Activated naive CD4-positive, alpha-beta T cell treated with anti-CD3 and anti-CD28 coated beads, Interleukin-2, amount 50 U/mL, for 72 hours (primary cell): ENCODE measurements around the gene MVK. TPM values are rescaled to one million over a fixed set of nuclear protein-coding genes. Genes with fewer than 3 reads are reported as not detected.

Experiments used
- ATAC-seq, 2 donors: fragments of 150-1000 bp; cut with Tn5 transposase; 2 replicates each; pipeline ENCODE4 v1.10.0; 2021; ENCODE audit warnings: mild to moderate bottlenecking in 2 of 2, moderate library complexity in 2 of 2
- DNase-seq, 2 donors: peaks; one replicate each; pipeline ENCODE4 v3.0.0; 2021 to 2022; ENCODE audit warnings: low spot score in 2 of 2
- H3K27ac Mint-ChIP-seq, 2 donors: one replicate each; pipeline ENCODE4 v1.8.0; 2022; ENCODE audit warnings: mild to moderate bottlenecking in 2 of 2, mixed read lengths in 2 of 2
- H3K36me3 Mint-ChIP-seq, 2 donors: one replicate each; pipeline ENCODE4 v1.8.0; 2022; ENCODE audit warnings: mixed read lengths in 2 of 2
- H3K9me3 Mint-ChIP-seq, 2 donors: one replicate each; pipeline ENCODE4 v1.8.0; 2022; ENCODE audit warnings: mixed read lengths in 2 of 2
- total RNA-seq, 2 donors: library from RNA; stranded (reverse); gene quantifications; one replicate each; pipeline ENCODE4 v1.2.3, GENCODE V29; 2022

The MVK gene
- total RNA-seq, 2 donors from 2014 or later, result 13.3 to 20.7 TPM

GRCh38 chr12:109606320-109607028 is 32.9 kb downstream of the MVK start:
- no peak overlapping the region for H3K27ac Mint-ChIP-seq
- no peak for ATAC-seq

DNA sequence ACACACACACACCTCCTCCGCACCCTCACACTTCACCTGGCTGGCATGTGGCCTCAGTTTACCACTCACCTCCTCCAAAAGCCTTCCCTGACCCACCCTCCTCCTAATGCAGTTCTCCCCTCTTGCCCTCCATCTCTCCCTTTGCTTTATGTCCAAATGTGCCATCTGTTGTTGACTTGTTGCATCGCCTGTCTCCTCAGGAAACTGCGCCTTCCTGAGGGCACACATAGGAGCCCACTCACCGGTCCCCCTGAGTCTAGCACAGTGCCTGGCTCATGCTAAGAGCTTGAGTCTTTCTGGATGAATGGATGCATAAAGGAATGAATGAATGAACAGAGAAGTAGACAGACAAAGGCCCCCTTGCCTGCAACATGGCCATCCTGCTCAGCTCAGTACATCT is 34.0 kb downstream of the MVK start:
- DNase-seq (no peak), ATAC-seq (no peak)
- Mint-ChIP-seq H3K27ac (no peak overlapping the region), H3K36me3 (no peaks in the 10 kb centered on the region), H3K9me3 (no peaks in the 10 kb centered on the region)

More at GRCh38 chr12:109606320-109607028, 32.9 kb downstream of the MVK start:
- Mint-ChIP-seq H3K36me3 (no peaks in the 10 kb centered on the region), H3K9me3 (no peaks in the 10 kb centered on the region)
- no peak for DNase-seq

- Mint-ChIP-seq H3K9me3 (no peaks in the 10 kb centered on the region), H3K36me3 (no peaks in the 10 kb centered on the region), H3K27ac (no peak overlapping the region)
- no peak for ATAC-seq
- DNase-seq, result no peak
Measured at GRCh38 chr12:109608270-109608669, 34.7 kb downstream of the MVK start.

DNA sequence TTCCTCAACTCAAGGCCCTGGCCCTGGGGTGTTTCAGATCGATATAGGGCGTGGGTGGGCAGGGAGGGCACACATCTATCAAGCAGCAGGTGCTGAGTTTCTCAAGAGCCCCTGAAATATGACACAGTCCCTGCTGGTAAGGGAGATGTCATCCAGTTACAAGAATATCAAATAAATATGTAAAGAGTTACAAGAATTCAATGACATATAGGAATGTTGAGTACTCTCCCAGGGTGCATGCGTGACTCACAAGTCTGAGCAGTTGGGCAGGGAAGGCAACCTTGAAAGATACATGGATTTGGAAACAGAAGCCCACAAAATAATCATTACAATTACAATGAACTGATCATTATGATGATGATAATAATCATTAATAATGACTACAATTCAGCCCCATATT is 35.2 kb downstream of the MVK start:
- ATAC-seq (no peak), DNase-seq (no peak)
- H3K36me3 Mint-ChIP-seq, result no peaks in the 10 kb centered on the region
- H3K27ac Mint-ChIP-seq, result no peak overlapping the region
- no peaks in the 10 kb centered on the region for H3K9me3 Mint-ChIP-seq

DNA sequence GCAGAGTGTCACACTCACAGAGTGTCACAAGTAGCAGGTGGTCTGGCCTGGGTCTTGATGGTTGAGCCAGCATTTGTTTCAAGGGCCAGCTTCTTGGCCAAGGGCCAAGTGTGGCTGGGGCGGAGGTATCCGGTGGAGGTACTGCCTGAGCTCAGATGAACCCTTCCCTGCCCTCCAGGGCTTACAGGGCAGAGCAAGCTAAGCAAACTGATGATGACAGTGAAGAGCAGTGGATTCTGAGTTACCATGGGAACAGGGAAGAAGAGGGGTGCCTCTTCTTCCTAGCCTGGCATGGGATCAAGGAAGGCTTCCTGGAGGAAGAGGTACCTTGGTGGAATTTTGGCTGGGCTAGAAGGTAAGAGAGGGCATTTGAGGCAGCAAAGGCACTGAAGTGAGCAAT is 35.7 kb downstream of the MVK start:
- DNase-seq (no peak), ATAC-seq (no peak)
- Mint-ChIP-seq H3K36me3 (no peaks in the 10 kb centered on the region), H3K9me3 (no peaks in the 10 kb centered on the region), H3K27ac (no peak overlapping the region)

DNA sequence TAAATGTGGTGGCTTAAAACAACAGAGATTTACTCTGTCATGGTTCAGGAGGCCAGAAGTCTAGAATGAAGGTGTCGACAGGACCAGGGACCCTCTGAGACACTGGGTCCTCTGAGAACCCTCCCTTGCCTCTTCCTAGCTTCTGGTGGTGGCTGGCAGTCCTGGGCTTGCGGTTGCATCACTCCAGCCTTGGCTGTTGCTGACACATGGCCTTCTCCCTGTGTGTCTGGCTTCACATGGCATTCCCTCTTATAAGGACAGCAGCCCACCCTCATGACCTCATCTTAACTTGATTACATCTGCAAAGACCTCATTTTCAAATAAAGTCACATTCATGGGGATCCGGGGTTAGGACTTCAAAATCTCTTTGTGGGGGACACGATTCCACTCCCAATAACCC is 36.9 kb downstream of the MVK start:
- H3K27ac Mint-ChIP-seq, result no peak overlapping the region
- no peaks in the 10 kb centered on the region for H3K36me3 Mint-ChIP-seq
- H3K9me3 Mint-ChIP-seq, result no peaks in the 10 kb centered on the region
- DNase-seq (no peak), ATAC-seq (no peak)

DNA sequence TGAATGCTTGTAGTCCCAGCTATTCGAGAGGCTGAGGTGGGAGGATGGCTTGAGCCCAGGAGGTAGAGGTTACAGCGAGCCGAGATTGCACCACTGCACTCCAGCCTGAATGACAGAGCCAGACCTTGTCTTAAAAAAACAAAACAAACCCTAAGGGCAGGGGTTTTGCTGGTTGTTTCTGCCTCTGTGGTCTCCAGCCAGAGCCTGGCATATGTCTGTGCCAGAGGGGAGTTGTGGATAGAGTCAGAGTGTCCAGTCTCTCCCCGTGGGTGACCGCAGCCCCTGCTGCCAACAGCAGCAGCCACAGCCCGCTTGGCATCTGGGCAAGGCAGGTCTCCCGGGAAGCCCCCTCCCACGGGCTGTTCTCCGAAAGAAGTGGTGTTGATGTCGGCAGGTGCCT is 37.6 kb downstream of the MVK start:
- DNase-seq (no peak), ATAC-seq (no peak)
- no peak overlapping the region for H3K27ac Mint-ChIP-seq
- no peaks in the 10 kb centered on the region for H3K9me3 Mint-ChIP-seq
- H3K36me3 Mint-ChIP-seq, result no peaks in the 10 kb centered on the region

DNA sequence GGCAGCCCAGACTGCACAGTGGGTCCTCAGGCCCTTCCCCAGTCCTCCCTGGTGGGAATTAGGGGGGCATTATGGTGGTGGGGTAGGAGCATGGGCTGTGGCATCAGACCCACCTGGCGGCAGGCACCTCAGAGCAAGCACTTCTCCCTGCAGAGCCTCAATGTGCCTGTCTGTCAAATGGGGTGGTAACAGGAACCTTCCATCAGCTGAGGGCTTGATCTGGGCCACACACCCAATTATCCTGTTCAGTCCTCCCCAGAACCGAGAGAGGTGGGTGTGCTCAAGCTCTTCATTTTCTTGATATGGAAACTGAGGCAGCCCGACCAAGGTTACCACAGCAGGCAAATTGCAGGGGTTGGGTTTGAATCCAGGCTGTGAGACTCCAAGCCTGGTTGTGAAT is 38.4 kb downstream of the MVK start:
- Mint-ChIP-seq H3K36me3 (no peaks in the 10 kb centered on the region), H3K27ac (no peak overlapping the region), H3K9me3 (no peaks in the 10 kb centered on the region)
- ATAC-seq, result no peak
- no peak for DNase-seq

DNA sequence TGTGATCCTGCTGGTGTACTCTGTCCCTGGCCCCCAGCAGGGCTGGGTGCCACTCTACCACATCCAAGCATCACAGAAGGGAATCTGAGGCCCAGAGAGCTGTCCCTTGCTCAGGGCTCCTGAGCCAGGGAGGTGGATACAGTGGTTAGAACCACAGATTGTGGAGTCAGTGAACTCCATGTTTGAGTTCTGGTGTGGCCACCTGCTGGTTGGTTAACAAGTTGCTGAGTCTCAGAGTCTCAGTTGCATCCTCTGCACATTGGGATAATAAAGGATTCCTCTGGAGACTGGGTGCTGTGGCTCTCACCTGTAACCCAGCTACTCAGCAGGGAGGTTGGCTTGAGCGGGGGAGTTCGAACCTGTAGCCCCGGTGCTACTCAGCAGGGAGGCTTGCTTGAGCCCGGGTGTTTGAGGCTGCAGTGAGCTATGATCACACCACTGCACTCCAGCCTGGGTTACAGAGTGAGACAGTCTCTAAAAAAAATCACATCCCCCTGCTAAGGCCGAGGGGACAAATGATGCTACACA is 39.4 kb downstream of the MVK start:
- no peak overlapping the region for H3K27ac Mint-ChIP-seq
- no peak for ATAC-seq
- no peak for DNase-seq
- no peaks in the 10 kb centered on the region for H3K36me3 Mint-ChIP-seq
- no peaks in the 10 kb centered on the region for H3K9me3 Mint-ChIP-seq

- no peaks in the 10 kb centered on the region for H3K36me3 Mint-ChIP-seq
- no peak for DNase-seq
- no peak for ATAC-seq
- no peak overlapping the region for H3K27ac Mint-ChIP-seq
- H3K9me3 Mint-ChIP-seq, result no peaks in the 10 kb centered on the region
Measured at GRCh38 chr12:109613649-109614455, 40.3 kb downstream of the MVK start.

DNA sequence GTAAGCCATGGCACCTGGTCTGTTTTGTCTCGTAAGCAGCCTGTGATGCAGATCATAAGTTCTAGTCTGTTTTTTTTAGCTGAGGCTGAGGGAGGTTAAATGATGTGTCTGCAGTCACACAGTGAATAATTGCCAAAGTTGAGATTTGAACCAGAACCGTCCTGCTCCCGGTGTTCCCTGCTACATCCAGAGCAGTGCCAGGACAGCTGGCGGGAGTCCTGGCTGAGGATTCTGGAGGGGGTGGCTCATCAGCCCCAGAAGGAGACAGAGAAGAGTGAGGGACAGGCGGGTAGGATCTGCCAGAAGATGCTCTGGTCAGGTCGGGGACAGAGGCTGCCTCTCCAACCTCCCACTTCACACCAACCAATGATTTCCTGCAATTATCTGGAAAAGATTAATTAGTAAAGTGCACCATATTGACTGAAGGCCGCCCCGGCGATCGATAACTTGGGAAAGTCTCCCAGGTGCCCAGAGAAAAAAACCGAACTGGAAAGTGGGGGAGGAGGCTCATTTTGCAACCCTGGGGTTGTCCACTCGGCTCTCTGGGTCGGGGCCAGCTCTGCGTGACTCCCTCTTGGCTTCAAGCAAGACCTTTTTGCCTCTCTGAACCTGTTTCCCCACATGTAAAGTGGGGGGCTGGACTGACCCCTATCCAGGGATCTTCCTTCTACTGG is 42.1 kb downstream of the MVK start:
- no peak for DNase-seq
- no peaks in the 10 kb centered on the region for H3K9me3 Mint-ChIP-seq
- no peaks in the 10 kb centered on the region for H3K36me3 Mint-ChIP-seq
- no peak overlapping the region for H3K27ac Mint-ChIP-seq
- ATAC-seq, result no peak

GRCh38 chr12:109617491-109617890 is 43.9 kb downstream of the MVK start:
- Mint-ChIP-seq H3K9me3 (no peaks in the 10 kb centered on the region), H3K36me3 (no peaks in the 10 kb centered on the region), H3K27ac (no peak overlapping the region)
- DNase-seq, result no peak
- no peak for ATAC-seq

- Mint-ChIP-seq H3K36me3 (no peaks in the 10 kb centered on the region), H3K27ac (no peak overlapping the region), H3K9me3 (no peaks in the 10 kb centered on the region)
- ATAC-seq (no peak), DNase-seq (no peak)
Measured at GRCh38 chr12:109618082-109618481, 44.5 kb downstream of the MVK start.

- no peak for ATAC-seq
- no peaks in the 10 kb centered on the region for H3K36me3 Mint-ChIP-seq
- H3K27ac Mint-ChIP-seq, result no peak overlapping the region
- H3K9me3 Mint-ChIP-seq, result no peaks in the 10 kb centered on the region
- DNase-seq, result no peak
Measured at GRCh38 chr12:109619002-109619604, 45.5 kb downstream of the MVK start.

- H3K9me3 Mint-ChIP-seq, result no peaks in the 10 kb centered on the region
- ATAC-seq (no peak), DNase-seq (no peak)
- no peak overlapping the region for H3K27ac Mint-ChIP-seq
- H3K36me3 Mint-ChIP-seq, result no peaks in the 10 kb centered on the region
Measured at GRCh38 chr12:109621211-109621694, 47.7 kb downstream of the MVK start.

DNA sequence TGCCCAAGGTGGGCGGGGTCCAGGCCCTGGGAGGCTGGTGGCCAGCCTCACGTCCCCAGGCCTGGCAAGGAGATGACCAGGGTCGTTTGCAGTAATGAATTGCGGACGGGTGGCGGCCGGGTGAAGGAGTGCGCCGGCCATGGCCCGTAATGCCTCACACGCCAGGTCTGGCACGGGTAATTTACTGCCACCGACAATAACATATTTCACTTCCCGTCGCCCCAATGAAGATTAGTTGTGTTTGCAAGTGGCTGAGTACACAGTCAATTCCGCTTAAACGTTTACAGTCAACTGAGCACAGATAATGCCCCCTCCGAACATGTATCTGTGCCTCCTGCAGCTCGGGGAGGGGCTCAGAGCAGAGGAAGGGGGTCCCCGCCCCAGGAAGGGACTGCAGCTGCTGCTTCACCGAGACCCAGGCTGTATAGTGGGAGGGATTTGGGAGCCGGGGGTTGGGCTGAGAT is 48.3 kb downstream of the MVK start:
- Mint-ChIP-seq H3K36me3 (no peaks in the 10 kb centered on the region), H3K27ac (no peak overlapping the region), H3K9me3 (no peaks in the 10 kb centered on the region)
- DNase-seq, result no peak
- ATAC-seq, result no peak

DNA sequence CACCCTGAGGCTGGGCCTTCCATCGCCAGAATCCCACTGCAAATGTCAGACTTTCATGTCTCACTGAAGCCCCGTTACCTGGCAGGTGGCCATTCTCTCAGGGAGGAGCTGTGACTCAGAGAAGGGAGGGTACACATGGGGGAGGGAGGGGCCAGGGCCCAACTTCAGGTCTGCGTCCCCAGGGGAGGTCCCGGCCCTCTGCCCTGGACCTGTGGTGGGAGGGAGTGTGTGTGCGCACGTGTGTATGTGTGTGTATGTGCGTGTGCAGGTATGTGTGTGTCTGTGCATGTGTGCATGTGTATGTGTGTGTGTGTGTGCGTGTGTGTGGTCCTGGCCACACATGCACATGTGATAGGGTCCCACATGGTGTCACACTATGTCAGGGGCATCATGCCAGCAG is 50.9 kb downstream of the MVK start:
- Mint-ChIP-seq H3K36me3 (no peaks in the 10 kb centered on the region), H3K27ac (no peak overlapping the region), H3K9me3 (no peaks in the 10 kb centered on the region)
- DNase-seq (no peak), ATAC-seq (no peak)
